ENCODE measurements around the gene ANAPC15.

DNA sequence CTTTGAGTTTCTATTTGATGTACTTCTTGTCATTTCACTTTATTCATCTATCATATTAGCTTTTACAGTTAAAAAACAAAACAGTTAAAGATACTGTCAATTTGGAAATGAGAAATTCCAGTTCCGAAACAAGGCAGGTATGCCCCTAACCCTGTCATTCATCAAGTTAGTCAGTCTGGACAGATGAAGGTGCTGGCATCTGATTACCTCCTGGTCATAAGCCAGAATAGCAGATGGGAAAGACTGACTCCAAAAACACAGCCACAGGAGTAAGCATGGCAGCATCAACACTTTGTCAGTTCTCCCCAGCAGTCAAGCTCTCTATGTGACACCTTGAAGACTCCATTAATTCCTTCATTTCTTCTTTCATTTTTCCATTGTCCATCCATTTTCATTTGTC lies 27.5 kb downstream of the ANAPC15 start:
- TF ChIP-seq, protein P1, sequence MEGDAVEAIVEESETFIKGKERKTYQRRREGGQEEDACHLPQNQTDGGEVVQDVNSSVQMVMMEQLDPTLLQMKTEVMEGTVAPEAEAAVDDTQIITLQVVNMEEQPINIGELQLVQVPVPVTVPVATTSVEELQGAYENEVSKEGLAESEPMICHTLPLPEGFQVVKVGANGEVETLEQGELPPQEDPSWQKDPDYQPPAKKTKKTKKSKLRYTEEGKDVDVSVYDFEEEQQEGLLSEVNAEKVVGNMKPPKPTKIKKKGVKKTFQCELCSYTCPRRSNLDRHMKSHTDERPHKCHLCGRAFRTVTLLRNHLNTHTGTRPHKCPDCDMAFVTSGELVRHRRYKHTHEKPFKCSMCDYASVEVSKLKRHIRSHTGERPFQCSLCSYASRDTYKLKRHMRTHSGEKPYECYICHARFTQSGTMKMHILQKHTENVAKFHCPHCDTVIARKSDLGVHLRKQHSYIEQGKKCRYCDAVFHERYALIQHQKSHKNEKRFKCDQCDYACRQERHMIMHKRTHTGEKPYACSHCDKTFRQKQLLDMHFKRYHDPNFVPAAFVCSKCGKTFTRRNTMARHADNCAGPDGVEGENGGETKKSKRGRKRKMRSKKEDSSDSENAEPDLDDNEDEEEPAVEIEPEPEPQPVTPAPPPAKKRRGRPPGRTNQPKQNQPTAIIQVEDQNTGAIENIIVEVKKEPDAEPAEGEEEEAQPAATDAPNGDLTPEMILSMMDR (IDR thresholded peaks at IDR 0.05 in 4 of 5, conservative IDR thresholded peaks at IDR 0.05 in 1 of 5), result no peak
- TF ChIP-seq POLR2A (IDR thresholded peaks at IDR 0.05), result no peak
